Neural cell (in vitro differentiated cells): ENCODE results near the gene WASF3. TPM values are rescaled to one million over a fixed set of nuclear protein-coding genes. Genes with fewer than 3 reads are reported as not detected.

Experiments
- H2AFZ ChIP-seq: fragments of 200-600, 300-800 bp; sonication (generic), shearing (Covaris generic); 2 replicates; pipeline ENCODE4 v1.6.0; 2014; ENCODE audit warnings: low read depth, mild to moderate bottlenecking, antibody characterized with exemption, low read length, moderate library complexity
- H3F3A ChIP-seq: fragments of 200-600 bp; shearing (Covaris generic); 2 replicates; pipeline ENCODE4 v1.6.1; 2016; ENCODE audit warnings: mild to moderate bottlenecking, moderate library complexity, mixed read lengths, antibody characterized with exemption, low read length; ENCODE audit not compliant: insufficient read depth, poor library complexity, severe bottlenecking
- H3K27ac ChIP-seq: fragments of 200-600, 300-800 bp; sonication (generic), shearing (Covaris generic); 2 replicates; pipeline ENCODE4 v1.5.1; 2014; ENCODE audit warnings: mild to moderate bottlenecking, low read length, moderate library complexity
- H3K27me3 ChIP-seq: fragments of 300-800, 200-600 bp; sonication (generic), shearing (Covaris generic); 2 replicates; pipeline ENCODE4 v1.6.0; 2014; ENCODE audit warnings: mild to moderate bottlenecking, low read depth, low read length, moderate library complexity; ENCODE audit not compliant: insufficient read depth
- H3K36me3 ChIP-seq: fragments of 300-800, 200-600 bp; sonication (generic), shearing (Covaris generic); 2 replicates; pipeline ENCODE4 v1.5.1; 2014; ENCODE audit warnings: mild to moderate bottlenecking, antibody characterized with exemption, low read length, moderate library complexity; ENCODE audit not compliant: insufficient read depth
- H3K4me2 ChIP-seq: fragments of 300-800, 200-600 bp; sonication (generic), shearing (Covaris generic); 2 replicates; pipeline ENCODE4 v1.6.0; 2014; ENCODE audit warnings: mild to moderate bottlenecking, low read length
- H3K4me3 ChIP-seq: fragments of 300-800, 200-600 bp; sonication (generic), shearing (Covaris generic); 2 replicates; pipeline ENCODE4 v1.5.1; 2014; ENCODE audit warnings: mild to moderate bottlenecking, low read length, moderate library complexity
- H3K79me2 ChIP-seq: fragments of 200-600 bp; shearing (Covaris generic); replicated peaks from 2 replicates; pipeline ENCODE4 v1.6.0; 2014; ENCODE audit warnings: mild to moderate bottlenecking, low read length, moderate library complexity; ENCODE audit not compliant: insufficient read depth
- H3K9ac ChIP-seq: fragments of 300-800, 200-600 bp; sonication (generic), shearing (Covaris generic); 2 replicates; pipeline ENCODE4 v1.6.1; 2016; ENCODE audit warnings: mild to moderate bottlenecking, low read length, mixed read lengths
- H3K9me2 ChIP-seq: fragments of 200-600 bp; shearing (Covaris generic); 2 replicates; pipeline ENCODE4 v1.6.1; 2016; ENCODE audit warnings: mild to moderate bottlenecking, low read length, mixed read lengths; ENCODE audit not compliant: insufficient read depth
- H3K9me3 ChIP-seq: fragments of 200-600, 300-800 bp; sonication (generic), shearing (Covaris generic); 2 replicates; pipeline ENCODE4 v1.6.1; 2016; ENCODE audit warnings: mild to moderate bottlenecking, mixed run types, low read length, moderate library complexity, mixed read lengths
- H4K20me1 ChIP-seq: fragments of 200-600 bp; shearing (Covaris generic); 2 replicates; pipeline ENCODE4 v1.6.1; 2016; ENCODE audit warnings: mild to moderate bottlenecking, mixed run types; ENCODE audit not compliant: insufficient read depth
- EP300 ChIP-seq: fragments of 450-650 bp; conservative IDR thresholded peaks from 2 replicates; pipeline ENCODE4 v1.6.1; 2014; ENCODE audit warnings: antibody characterized with exemption, mild to moderate bottlenecking, moderate library complexity; ENCODE audit not compliant: poor library complexity, severe bottlenecking
- EZH2 ChIP-seq: fragments of 200-600, 300-800 bp; shearing (Covaris generic), sonication (generic); IDR thresholded peaks from 2 replicates; pipeline ENCODE4 v1.6.1; 2014; ENCODE audit warnings: antibody characterized with exemption, low read length, borderline replicate concordance, mild to moderate bottlenecking; ENCODE audit not compliant: insufficient read depth, poor library complexity, severe bottlenecking
- MXI1 ChIP-seq: fragments of 450-650 bp; conservative IDR thresholded peaks from 2 replicates; pipeline ENCODE4 v1.6.1; 2014; ENCODE audit warnings: antibody characterized with exemption, mild to moderate bottlenecking; ENCODE audit not compliant: poor library complexity, severe bottlenecking
- POLR2AphosphoS5 ChIP-seq: IDR thresholded peaks from 2 replicates; pipeline ENCODE4 v1.6.1; 2012
- RAD21 ChIP-seq: fragments of 450-650 bp; conservative IDR thresholded peaks from 2 replicates; pipeline ENCODE4 v1.6.1; 2014; ENCODE audit warnings: antibody characterized with exemption, mild to moderate bottlenecking, moderate library complexity
- REST ChIP-seq: IDR thresholded peaks from 2 replicates; pipeline ENCODE4 v1.6.1; 2012; ENCODE audit warnings: borderline replicate concordance
- SMC3 ChIP-seq: fragments of 450-650 bp; conservative IDR thresholded peaks from 2 replicates; pipeline ENCODE4 v1.6.1; 2014; ENCODE audit warnings: antibody characterized with exemption, mild to moderate bottlenecking, moderate library complexity; ENCODE audit not compliant: poor library complexity
- TAF1 ChIP-seq: IDR thresholded peaks from 2 replicates; pipeline ENCODE4 v1.6.1; 2012; ENCODE audit warnings: low read depth
- polyA plus RNA-seq: library from polyadenylated mRNA; depleted of rRNA; stranded (reverse); fragments of >200 nt; gene quantifications from 2 replicates; pipeline ENCODE4 v1.2.3, GENCODE V29; 2014
- TF ChIP-seq, protein P1 (sequence below): fragments of 450-650 bp; IDR thresholded peaks from 2 replicates; pipeline ENCODE4 v1.5.1; 2014; ENCODE audit warnings: antibody characterized with exemption, mild to moderate bottlenecking, moderate library complexity; ENCODE audit not compliant: poor library complexity, severe bottlenecking

Gene WASF3
- polyA plus RNA-seq, 1 donor from 2014 or later = 44.5 TPM

- no peaks in the 10 kb centered on the region for H3F3A ChIP-seq
- H3K9me3 ChIP-seq = no peaks in the 10 kb centered on the region
Measured at GRCh38 chr13:26555413-26555812, 2.1 kb upstream of the WASF3 start.

GRCh38 chr13:26557051-26557392 lies 461 bp upstream of the WASF3 start:
- Histone ChIP-seq H3K9me2 (no peaks in the 10 kb centered on the region), H3K4me3 (peak overlapping the region; percentile 96), H2AFZ (peak overlapping the region; percentile 31), H3K79me2 (peaks cover 35% of the 10 kb centered on the region), H4K20me1 (no peaks in the 10 kb centered on the region), H3K36me3 (no peaks in the 10 kb centered on the region), H3K27me3 (no peaks in the 10 kb centered on the region), H3K9me3 (no peaks in the 10 kb centered on the region), H3K27ac (peak overlapping the region; percentile 47), H3K4me2 (peak overlapping the region; percentile 69), H3K9ac (peak overlapping the region; percentile 64), H3F3A (no peaks in the 10 kb centered on the region)
- peak; percentile 19 for TF ChIP-seq SMC3
- TF ChIP-seq, protein P1, sequence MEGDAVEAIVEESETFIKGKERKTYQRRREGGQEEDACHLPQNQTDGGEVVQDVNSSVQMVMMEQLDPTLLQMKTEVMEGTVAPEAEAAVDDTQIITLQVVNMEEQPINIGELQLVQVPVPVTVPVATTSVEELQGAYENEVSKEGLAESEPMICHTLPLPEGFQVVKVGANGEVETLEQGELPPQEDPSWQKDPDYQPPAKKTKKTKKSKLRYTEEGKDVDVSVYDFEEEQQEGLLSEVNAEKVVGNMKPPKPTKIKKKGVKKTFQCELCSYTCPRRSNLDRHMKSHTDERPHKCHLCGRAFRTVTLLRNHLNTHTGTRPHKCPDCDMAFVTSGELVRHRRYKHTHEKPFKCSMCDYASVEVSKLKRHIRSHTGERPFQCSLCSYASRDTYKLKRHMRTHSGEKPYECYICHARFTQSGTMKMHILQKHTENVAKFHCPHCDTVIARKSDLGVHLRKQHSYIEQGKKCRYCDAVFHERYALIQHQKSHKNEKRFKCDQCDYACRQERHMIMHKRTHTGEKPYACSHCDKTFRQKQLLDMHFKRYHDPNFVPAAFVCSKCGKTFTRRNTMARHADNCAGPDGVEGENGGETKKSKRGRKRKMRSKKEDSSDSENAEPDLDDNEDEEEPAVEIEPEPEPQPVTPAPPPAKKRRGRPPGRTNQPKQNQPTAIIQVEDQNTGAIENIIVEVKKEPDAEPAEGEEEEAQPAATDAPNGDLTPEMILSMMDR = peak; percentile 27
- no peak for TF ChIP-seq TAF1

More at GRCh38 chr13:26555413-26555812, 2.1 kb upstream of the WASF3 start:
- no peak overlapping the region for H3K4me3 ChIP-seq
- no peak overlapping the region for H3K4me2 ChIP-seq
- peaks cover 19% of the 10 kb centered on the region for H3K79me2 ChIP-seq
- H2AFZ ChIP-seq = no peak overlapping the region
- no peak overlapping the region for H3K27ac ChIP-seq
- H4K20me1 ChIP-seq = no peaks in the 10 kb centered on the region
- H3K9ac ChIP-seq = no peak overlapping the region
- no peaks in the 10 kb centered on the region for H3K27me3 ChIP-seq
- TF ChIP-seq, protein P1 = no peak
- no peak for TF ChIP-seq EZH2
- TF ChIP-seq SMC3 = no peak
- TF ChIP-seq MXI1 = no peak
- TF ChIP-seq REST = no peak
- no peak for TF ChIP-seq RAD21
- no peak for TF ChIP-seq POLR2AphosphoS5
- no peak for TF ChIP-seq EP300
- no peak for TF ChIP-seq TAF1
- no peaks in the 10 kb centered on the region for H3K36me3 ChIP-seq
- H3K9me2 ChIP-seq = no peaks in the 10 kb centered on the region
